ENCODE data around the gene ZNF324. TPM values are rescaled to one million over a fixed set of nuclear protein-coding genes. Genes with fewer than 3 reads are reported as not detected.
A peak's percentile ranks its signal among the peaks of the same experiment; 100 is the strongest.

ZNF324 gene
- total and polyA plus RNA-seq, 2 of the 13 experiments (the other 11 are each of a cell fraction or from before 2014, with no cell fraction given) = 1.1 to 4.7 TPM

DNA sequence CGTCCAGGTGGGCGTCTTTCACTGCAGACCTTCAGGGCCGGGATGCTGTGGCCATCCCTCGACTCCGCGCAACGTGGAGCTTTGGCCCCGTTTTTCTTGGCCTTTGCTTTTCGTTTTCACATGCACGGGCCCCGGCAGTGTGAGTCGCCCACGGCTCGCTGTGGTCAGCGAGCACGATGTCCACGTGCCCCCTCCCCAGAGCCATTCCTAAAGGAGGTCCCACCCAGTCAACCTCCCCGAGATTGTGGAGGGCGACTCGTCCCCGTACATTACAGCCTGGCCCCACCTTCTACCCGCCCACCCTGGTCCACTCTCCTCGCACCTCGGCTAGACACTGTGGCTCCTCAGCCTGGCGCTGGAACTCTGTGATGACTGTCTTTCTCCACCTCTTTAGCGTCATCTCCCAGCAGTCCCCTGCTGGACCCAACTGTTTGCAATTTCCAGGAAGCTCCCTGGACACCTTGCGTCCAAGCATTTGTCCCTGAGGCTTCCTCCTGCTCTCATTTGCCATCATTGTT, 9.7 kb downstream of the ZNF324 start (continued):
- TF ChIP-seq, protein P1, sequence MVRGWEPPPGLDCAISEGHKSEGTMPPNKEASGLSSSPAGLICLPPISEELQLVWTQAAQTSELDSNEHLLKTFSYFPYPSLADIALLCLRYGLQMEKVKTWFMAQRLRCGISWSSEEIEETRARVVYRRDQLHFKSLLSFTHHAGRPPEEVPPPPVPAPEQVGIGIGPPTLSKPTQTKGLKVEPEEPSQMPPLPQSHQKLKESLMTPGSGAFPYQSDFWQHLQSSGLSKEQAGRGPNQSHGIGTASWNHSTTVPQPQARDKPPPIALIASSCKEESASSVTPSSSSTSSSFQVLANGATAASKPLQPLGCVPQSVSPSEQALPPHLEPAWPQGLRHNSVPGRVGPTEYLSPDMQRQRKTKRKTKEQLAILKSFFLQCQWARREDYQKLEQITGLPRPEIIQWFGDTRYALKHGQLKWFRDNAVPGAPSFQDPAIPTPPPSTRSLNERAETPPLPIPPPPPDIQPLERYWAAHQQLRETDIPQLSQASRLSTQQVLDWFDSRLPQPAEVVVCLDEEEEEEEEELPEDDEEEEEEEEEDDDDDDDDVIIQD (CRISPR knock-in tag; IDR thresholded peaks at IDR 0.05; ENCODE audit: low read depth) = no peak
- TF ChIP-seq TEAD2 (CRISPR knock-in tag; IDR thresholded peaks at IDR 0.05) (no peak), POGZ (CRISPR knock-in tag; IDR thresholded peaks at IDR 0.05) (0 out of 2 replicates have a peak, but pooled peaks have one; percentile 2), SRSF1 (optimal IDR thresholded peaks at IDR 0.05; ENCODE audit: low read depth, low read length) (peak; percentile 35), ZNF816 (CRISPR knock-in tag; IDR thresholded peaks at IDR 0.05; ENCODE audit: borderline replicate concordance) (no peak), CCDC6 (CRISPR knock-in tag; IDR thresholded peaks at IDR 0.05) (0 out of 2 replicates have a peak, but pooled peaks have one; percentile 16), EHMT2 (IDR thresholded peaks at IDR 0.05; ENCODE audit: borderline replicate concordance, low read depth, low read length) (no peak), ZKSCAN1 (IDR thresholded peaks at IDR 0.05; ENCODE audit: low read length) (no peak), TP53 (CRISPR knock-in tag; conservative IDR thresholded peaks at IDR 0.05) (no peak), MTA1 (CRISPR knock-in tag; IDR thresholded peaks at IDR 0.05; ENCODE audit: borderline replicate concordance) (0 out of 2 replicates have a peak, but pooled peaks have one; percentile 12), GATAD1 (CRISPR knock-in tag; IDR thresholded peaks at IDR 0.05) (no peak), STAT5B (CRISPR knock-in tag; IDR thresholded peaks at IDR 0.05) (no peak), ZNF644 (CRISPR knock-in tag; IDR thresholded peaks at IDR 0.05; ENCODE audit: low read depth) (no peak), KLF11 (CRISPR knock-in tag; IDR thresholded peaks at IDR 0.05) (no peak), SOX13 (IDR thresholded peaks at IDR 0.05) (no peak), SOX13 (CRISPR knock-in tag; conservative IDR thresholded peaks at IDR 0.05 in 1 of 2, IDR thresholded peaks at IDR 0.05 in 1 of 2) (no peak), ZNF3 (CRISPR knock-in tag; IDR thresholded peaks at IDR 0.05) (no peak), ZFY (CRISPR knock-in tag; IDR thresholded peaks at IDR 0.05) (0 out of 2 replicates have a peak, but pooled peaks have one; percentile 13), CENPX (CRISPR knock-in tag; IDR thresholded peaks at IDR 0.05) (no peak), PRMT3 (CRISPR knock-in tag; IDR thresholded peaks at IDR 0.05; ENCODE audit: borderline replicate concordance, low read depth) (no peak; the same call in 1 of the 2 replicates), ZNF674 (CRISPR knock-in tag; IDR thresholded peaks at IDR 0.05; ENCODE audit: low read depth) (no peak)
- TF ChIP-seq, protein P2, sequence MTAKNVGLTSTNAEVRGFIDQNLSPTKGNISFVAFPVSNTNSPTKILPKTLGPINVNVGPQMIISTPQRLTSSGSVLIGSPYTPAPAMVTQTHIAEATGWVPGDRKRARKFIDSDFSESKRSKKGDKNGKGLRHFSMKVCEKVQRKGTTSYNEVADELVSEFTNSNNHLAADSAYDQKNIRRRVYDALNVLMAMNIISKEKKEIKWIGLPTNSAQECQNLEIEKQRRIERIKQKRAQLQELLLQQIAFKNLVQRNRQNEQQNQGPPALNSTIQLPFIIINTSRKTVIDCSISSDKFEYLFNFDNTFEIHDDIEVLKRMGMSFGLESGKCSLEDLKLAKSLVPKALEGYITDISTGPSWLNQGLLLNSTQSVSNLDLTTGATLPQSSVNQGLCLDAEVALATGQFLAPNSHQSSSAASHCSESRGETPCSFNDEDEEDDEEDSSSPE (CRISPR knock-in tag; IDR thresholded peaks at IDR 0.05) = 0 out of 2 replicates have a peak, but pooled peaks have one; percentile 4
- TF ChIP-seq, protein P3, sequence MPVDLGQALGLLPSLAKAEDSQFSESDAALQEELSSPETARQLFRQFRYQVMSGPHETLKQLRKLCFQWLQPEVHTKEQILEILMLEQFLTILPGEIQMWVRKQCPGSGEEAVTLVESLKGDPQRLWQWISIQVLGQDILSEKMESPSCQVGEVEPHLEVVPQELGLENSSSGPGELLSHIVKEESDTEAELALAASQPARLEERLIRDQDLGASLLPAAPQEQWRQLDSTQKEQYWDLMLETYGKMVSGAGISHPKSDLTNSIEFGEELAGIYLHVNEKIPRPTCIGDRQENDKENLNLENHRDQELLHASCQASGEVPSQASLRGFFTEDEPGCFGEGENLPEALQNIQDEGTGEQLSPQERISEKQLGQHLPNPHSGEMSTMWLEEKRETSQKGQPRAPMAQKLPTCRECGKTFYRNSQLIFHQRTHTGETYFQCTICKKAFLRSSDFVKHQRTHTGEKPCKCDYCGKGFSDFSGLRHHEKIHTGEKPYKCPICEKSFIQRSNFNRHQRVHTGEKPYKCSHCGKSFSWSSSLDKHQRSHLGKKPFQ (CRISPR knock-in tag; IDR thresholded peaks at IDR 0.05; ENCODE audit: insufficient replicate concordance) = no peak
- TF ChIP-seq, protein P4, sequence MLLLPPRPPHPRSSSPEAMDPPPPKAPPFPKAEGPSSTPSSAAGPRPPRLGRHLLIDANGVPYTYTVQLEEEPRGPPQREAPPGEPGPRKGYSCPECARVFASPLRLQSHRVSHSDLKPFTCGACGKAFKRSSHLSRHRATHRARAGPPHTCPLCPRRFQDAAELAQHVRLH (CRISPR knock-in tag; IDR thresholded peaks at IDR 0.05; ENCODE audit: borderline replicate concordance, low read depth) = no peak
